Immature natural killer cell (primary cell): ENCODE data around the gene IPO11. TPM values are rescaled to one million over a fixed set of nuclear protein-coding genes. Genes with fewer than 3 reads are reported as not detected.
A peak's percentile ranks its signal among the peaks of the same experiment; 100 is the strongest.

ENCODE experiments used
- DNase-seq, 3 donors: peaks; one replicate each; pipeline ENCODE4 v3.0.0; 2022; ENCODE audit warnings: mixed read lengths in 1 of 3
- H3K27ac Mint-ChIP-seq, 6 donors: one replicate each; pipeline ENCODE4 v1.8.0; 2020; ENCODE audit warnings: mixed read lengths in 6 of 6, mild to moderate bottlenecking in 5 of 6, inconsistent platforms in 4 of 6, moderate library complexity in 3 of 6
- H3K27me3 Mint-ChIP-seq, 3 donors: one replicate each; pipeline ENCODE4 v1.8.0; 2020 to 2021; ENCODE audit warnings: low read depth in 3 of 3, mild to moderate bottlenecking in 3 of 3, mixed read lengths in 3 of 3, moderate library complexity in 3 of 3, inconsistent platforms in 1 of 3
- H3K36me3 Mint-ChIP-seq, 3 donors: one replicate each; pipeline ENCODE4 v1.8.0; 2020; ENCODE audit warnings: mixed read lengths in 3 of 3, inconsistent platforms in 2 of 3, mild to moderate bottlenecking in 2 of 3
- H3K4me1 Mint-ChIP-seq, 2 donors: one replicate each; pipeline ENCODE4 v1.8.0; 2020; ENCODE audit warnings: inconsistent platforms in 2 of 2, mild to moderate bottlenecking in 2 of 2, mixed read lengths in 2 of 2, moderate library complexity in 1 of 2
- H3K4me3 Mint-ChIP-seq, 5 donors: one replicate each; pipeline ENCODE4 v1.8.0; 2020; ENCODE audit warnings: mild to moderate bottlenecking in 5 of 5, mixed read lengths in 5 of 5, inconsistent platforms in 3 of 5, moderate library complexity in 3 of 5
- H3K9me3 Mint-ChIP-seq, 6 donors: one replicate each; pipeline ENCODE4 v1.8.0; 2020; ENCODE audit warnings: mild to moderate bottlenecking in 6 of 6, mixed read lengths in 6 of 6, inconsistent platforms in 4 of 6, moderate library complexity in 3 of 6
- polyA plus RNA-seq, 3 donors: library from polyadenylated mRNA; unstranded; fragments of 300-500 nt; fragmentation: Illumina TruSeq; gene quantifications; one replicate each; pipeline ENCODE4 v1.2.3, GENCODE V29; 2021

Gene IPO11
- polyA plus RNA-seq, 3 donors from 2014 or later: 15.1 to 30.0 (median 25.3) TPM

- Mint-ChIP-seq H3K36me3 (no peaks in the 10 kb centered on the region), H3K27ac (peak overlapping the region; percentile 64 to 98 (median 93)), H3K27me3 (peaks cover 4 to 8% (median 7%) of the 10 kb centered on the region in 3 donors), H3K4me3 (peak overlapping the region; percentile 86 to 97 (median 90)), H3K9me3 (no peaks in the 10 kb centered on the region), H3K4me1 (peaks cover 17 to 30% of the 10 kb centered on the region in 2 donors)
- DNase-seq: no peak
Measured at GRCh38 chr5:62413711-62414110, 1.1 kb downstream of the IPO11 start.

GRCh38 chr5:62418462-62419076 is 6.0 kb downstream of the IPO11 start:
- peaks cover 5 to 34% of the 10 kb centered on the region in 2 donors for H3K4me1 Mint-ChIP-seq
- DNase-seq: no peak
- H3K27ac Mint-ChIP-seq: no peak overlapping the region
- H3K4me3 Mint-ChIP-seq: no peak overlapping the region
- H3K36me3 Mint-ChIP-seq: no peaks in the 10 kb centered on the region
- no peaks in the 10 kb centered on the region for H3K27me3 Mint-ChIP-seq
- no peaks in the 10 kb centered on the region for H3K9me3 Mint-ChIP-seq

- no peak overlapping the region for H3K27ac Mint-ChIP-seq
- no peaks in the 10 kb centered on the region for H3K9me3 Mint-ChIP-seq
- peaks cover 2 to 25% of the 10 kb centered on the region in 2 donors for H3K4me1 Mint-ChIP-seq
- no peak for DNase-seq
- no peaks in the 10 kb centered on the region for H3K27me3 Mint-ChIP-seq
- no peak overlapping the region for H3K4me3 Mint-ChIP-seq
- H3K36me3 Mint-ChIP-seq: no peaks in the 10 kb centered on the region
Measured at GRCh38 chr5:62419609-62420008, 7.0 kb downstream of the IPO11 start.

GRCh38 chr5:62421414-62421813 is 8.9 kb downstream of the IPO11 start:
- no peak for DNase-seq
- Mint-ChIP-seq H3K4me1 (peaks cover 2 to 19% of the 10 kb centered on the region in 2 donors), H3K9me3 (no peaks in the 10 kb centered on the region), H3K36me3 (no peaks in the 10 kb centered on the region), H3K27me3 (no peaks in the 10 kb centered on the region), H3K27ac (no peak overlapping the region), H3K4me3 (no peak overlapping the region)

- H3K4me1 Mint-ChIP-seq: peaks cover 2 to 19% of the 10 kb centered on the region in 2 donors
- DNase-seq: no peak
- H3K9me3 Mint-ChIP-seq: no peaks in the 10 kb centered on the region
- no peak overlapping the region for H3K4me3 Mint-ChIP-seq
- H3K27me3 Mint-ChIP-seq: no peaks in the 10 kb centered on the region
- H3K36me3 Mint-ChIP-seq: no peaks in the 10 kb centered on the region
- peak overlapping the region in 1 of 6 donors; percentile 40 for H3K27ac Mint-ChIP-seq
Measured at GRCh38 chr5:62424763-62425162, 12.2 kb downstream of the IPO11 start.

- H3K4me3 Mint-ChIP-seq: no peak overlapping the region
- no peak overlapping the region for H3K27ac Mint-ChIP-seq
- DNase-seq: no peak
- H3K36me3 Mint-ChIP-seq: no peaks in the 10 kb centered on the region
- H3K27me3 Mint-ChIP-seq: no peaks in the 10 kb centered on the region
- H3K4me1 Mint-ChIP-seq: peaks cover 0 to 15% of the 10 kb centered on the region in 2 donors
- no peaks in the 10 kb centered on the region for H3K9me3 Mint-ChIP-seq
Measured at GRCh38 chr5:62431735-62432620, 19.4 kb downstream of the IPO11 start.

GRCh38 chr5:62432621-62433064 is 20.1 kb downstream of the IPO11 start:
- no peak for DNase-seq
- H3K4me3 Mint-ChIP-seq: no peak overlapping the region
- H3K27ac Mint-ChIP-seq: no peak overlapping the region
- no peaks in the 10 kb centered on the region for H3K27me3 Mint-ChIP-seq
- H3K36me3 Mint-ChIP-seq: no peaks in the 10 kb centered on the region
- H3K4me1 Mint-ChIP-seq: peaks cover 0 to 15% of the 10 kb centered on the region in 2 donors
- no peaks in the 10 kb centered on the region for H3K9me3 Mint-ChIP-seq

GRCh38 chr5:62448528-62448927 is 36.0 kb downstream of the IPO11 start:
- no peak overlapping the region for H3K27ac Mint-ChIP-seq

GRCh38 chr5:62450259-62450658 is 37.7 kb downstream of the IPO11 start:
- no peaks in the 10 kb centered on the region for H3K9me3 Mint-ChIP-seq
- peaks cover 6 to 20% (median 12%) of the 10 kb centered on the region in 3 donors for H3K36me3 Mint-ChIP-seq
- no peaks in the 10 kb centered on the region for H3K4me1 Mint-ChIP-seq
- no peak overlapping the region for H3K27ac Mint-ChIP-seq
- peaks cover 0 to 1% (median 0%) of the 10 kb centered on the region in 3 donors for H3K27me3 Mint-ChIP-seq
- DNase-seq: no peak
- no peak overlapping the region for H3K4me3 Mint-ChIP-seq

More at GRCh38 chr5:62448528-62448927, 36.0 kb downstream of the IPO11 start:
- no peak for DNase-seq
- Mint-ChIP-seq H3K27me3 (peaks cover 0 to 1% (median 0%) of the 10 kb centered on the region in 3 donors), H3K4me3 (no peak overlapping the region), H3K36me3 (peaks cover 6 to 12% (median 12%) of the 10 kb centered on the region in 3 donors), H3K4me1 (no peaks in the 10 kb centered on the region), H3K9me3 (no peaks in the 10 kb centered on the region)

- Mint-ChIP-seq H3K4me1 (peaks cover 0 to 1% of the 10 kb centered on the region in 2 donors), H3K36me3 (peaks cover 5 to 12% (median 6%) of the 10 kb centered on the region in 3 donors), H3K9me3 (no peaks in the 10 kb centered on the region), H3K27ac (peak overlapping the region in 1 of 6 donors; percentile 22), H3K4me3 (no peak overlapping the region), H3K27me3 (peaks cover 0 to 1% (median 0%) of the 10 kb centered on the region in 3 donors)
- DNase-seq: no peak
Measured at GRCh38 chr5:62457071-62457470, 44.5 kb downstream of the IPO11 start.

- Mint-ChIP-seq H3K9me3 (no peaks in the 10 kb centered on the region), H3K36me3 (no peaks in the 10 kb centered on the region), H3K27me3 (no peaks in the 10 kb centered on the region), H3K4me3 (no peak overlapping the region), H3K27ac (no peak overlapping the region), H3K4me1 (peaks cover 1 to 3% of the 10 kb centered on the region in 2 donors)
- peak; percentile 18 to 34 (median 33) for DNase-seq
Measured at GRCh38 chr5:62460578-62460983, 48.0 kb downstream of the IPO11 start.

- Mint-ChIP-seq H3K4me1 (peaks cover 1 to 8% of the 10 kb centered on the region in 2 donors), H3K27me3 (no peaks in the 10 kb centered on the region), H3K9me3 (no peaks in the 10 kb centered on the region), H3K36me3 (no peaks in the 10 kb centered on the region), H3K27ac (no peak overlapping the region), H3K4me3 (no peak overlapping the region)
- no peak for DNase-seq
Measured at GRCh38 chr5:62461561-62461960, 49.0 kb downstream of the IPO11 start.

GRCh38 chr5:62465985-62466925 is 53.7 kb downstream of the IPO11 start:
- Mint-ChIP-seq H3K36me3 (peaks cover 11 to 13% (median 12%) of the 10 kb centered on the region in 3 donors), H3K4me3 (no peak overlapping the region)

More at GRCh38 chr5:62465985-62466925, 53.7 kb downstream of the IPO11 start:
- no peak overlapping the region for H3K27ac Mint-ChIP-seq
- H3K9me3 Mint-ChIP-seq: no peaks in the 10 kb centered on the region
- no peaks in the 10 kb centered on the region for H3K27me3 Mint-ChIP-seq
- H3K4me1 Mint-ChIP-seq: peaks cover 0 to 8% of the 10 kb centered on the region in 2 donors
- no peak for DNase-seq
